GM18858 (cell line): ENCODE data around the gene PHOSPHO2.

Experiments
- ATAC-seq: cut with Tn5 transposase; IDR thresholded peaks from one replicate; pipeline ENCODE4 v1.9.1; 2021; ENCODE audit not compliant: unreplicated experiment

The PHOSPHO2 gene

GRCh38 chr2:169715379-169716237, 21.3 kb downstream of the PHOSPHO2 start:
- no peak for ATAC-seq

- no peak for ATAC-seq
Measured at GRCh38 chr2:169716238-169716886, 22.1 kb downstream of the PHOSPHO2 start.

- ATAC-seq = no peak
Measured at GRCh38 chr2:169716938-169717690, 22.8 kb downstream of the PHOSPHO2 start.

GRCh38 chr2:169717691-169718063, 23.4 kb downstream of the PHOSPHO2 start:
- no peak for ATAC-seq

- no peak for ATAC-seq
Measured at GRCh38 chr2:169718930-169719504, 24.7 kb downstream of the PHOSPHO2 start.

GRCh38 chr2:169721016-169721415, 26.7 kb downstream of the PHOSPHO2 start:
- ATAC-seq = no peak

- ATAC-seq = no peak
Measured at GRCh38 chr2:169727065-169727464, 32.8 kb downstream of the PHOSPHO2 start.

GRCh38 chr2:169729274-169729605, 35.0 kb downstream of the PHOSPHO2 start:
- no peak for ATAC-seq

- ATAC-seq = no peak
Measured at GRCh38 chr2:169732075-169732474, 37.8 kb downstream of the PHOSPHO2 start.

GRCh38 chr2:169732583-169733358, 38.5 kb downstream of the PHOSPHO2 start:
- ATAC-seq = no peak

GRCh38 chr2:169734169-169734847, 40.0 kb downstream of the PHOSPHO2 start:
- ATAC-seq = peak; percentile 27

GRCh38 chr2:169735623-169736022, 41.4 kb downstream of the PHOSPHO2 start:
- no peak for ATAC-seq

- no peak for ATAC-seq
Measured at GRCh38 chr2:169736902-169737301, 42.6 kb downstream of the PHOSPHO2 start.

- ATAC-seq = no peak
Measured at GRCh38 chr2:169738566-169739229, 44.4 kb downstream of the PHOSPHO2 start.

GRCh38 chr2:169739351-169739750, 45.1 kb downstream of the PHOSPHO2 start:
- no peak for ATAC-seq

GRCh38 chr2:169743549-169743948, 49.3 kb downstream of the PHOSPHO2 start:
- no peak for ATAC-seq

- no peak for ATAC-seq
Measured at GRCh38 chr2:169746240-169746639, 52.0 kb downstream of the PHOSPHO2 start.

GRCh38 chr2:169748319-169748718, 54.0 kb downstream of the PHOSPHO2 start:
- ATAC-seq = no peak
